Endothelial cell of umbilical vein (primary cell): ENCODE measurements around the gene COL28A1.
"Not testable (repeated sequence)": the region's sequence is repeated elsewhere in the genome, so short reads cannot be mapped to it uniquely, and the experiment has no call there.

ENCODE experiments used
- CTCF ChIP-seq, 2 donors: IDR thresholded peaks; 1 replicate in 1 of 2; 2 replicates in 1 of 2; pipeline ENCODE4 v1.5.1; 2011; ENCODE audit warnings: low read length in 2 of 2, mild to moderate bottlenecking in 2 of 2, moderate library complexity in 2 of 2, control low read depth in 1 of 2, inconsistent platforms in 1 of 2, low read depth in 1 of 2; ENCODE audit not compliant: insufficient read depth in 1 of 2; ENCODE audit errors: extremely low read depth in 1 of 2
- EZH2 ChIP-seq: IDR thresholded peaks from 2 replicates; pipeline ENCODE4 v1.6.1; 2012; ENCODE audit warnings: borderline replicate concordance, low read depth, mild to moderate bottlenecking, moderate library complexity, low read length, inconsistent platforms; ENCODE audit not compliant: severe bottlenecking
- MAX ChIP-seq: IDR thresholded peaks from 2 replicates; pipeline ENCODE4 v1.6.1; 2011; ENCODE audit not compliant: insufficient read depth, insufficient read length
- POLR2A ChIP-seq: IDR thresholded peaks from 2 replicates; pipeline ENCODE4 v1.6.1; 2012; ENCODE audit warnings: low read depth, mild to moderate bottlenecking, control low read depth, low read length
- POLR2AphosphoS5 ChIP-seq: IDR thresholded peaks from 2 replicates; pipeline ENCODE4 v1.6.1; 2012; ENCODE audit warnings: low read depth, mild to moderate bottlenecking, control low read depth, low read length, moderate library complexity; ENCODE audit not compliant: insufficient read depth

GRCh38 chr7:7561591-7561990 lies 25.9 kb upstream of the COL28A1 start:
- TF ChIP-seq POLR2AphosphoS5; CTCF (IDR thresholded peaks at IDR 0.05; ENCODE audit: extremely low read depth in 1 of 2, insufficient read depth in 1 of 2, low read depth in 1 of 2, low read length in 2 of 2); MAX; EZH2; POLR2A: not testable (repeated sequence)
